ENCODE data around the gene PTGDS. TPM values are rescaled to one million over a fixed set of nuclear protein-coding genes. Genes with fewer than 3 reads are reported as not detected.

PTGDS gene
- total and polyA plus RNA-seq, 4 donors: 0.23 to 15.2 (median 6.4) TPM

GRCh38 chr9:136962163-136962562 lies 15.1 kb upstream of the PTGDS start (continued):
- TF ChIP-seq REST (IDR thresholded peaks at IDR 0.05) (no peak), YY1 (IDR thresholded peaks at IDR 0.05) (no peak), RXRA (IDR thresholded peaks at IDR 0.05) (no peak)
- TF ChIP-seq, protein P1, sequence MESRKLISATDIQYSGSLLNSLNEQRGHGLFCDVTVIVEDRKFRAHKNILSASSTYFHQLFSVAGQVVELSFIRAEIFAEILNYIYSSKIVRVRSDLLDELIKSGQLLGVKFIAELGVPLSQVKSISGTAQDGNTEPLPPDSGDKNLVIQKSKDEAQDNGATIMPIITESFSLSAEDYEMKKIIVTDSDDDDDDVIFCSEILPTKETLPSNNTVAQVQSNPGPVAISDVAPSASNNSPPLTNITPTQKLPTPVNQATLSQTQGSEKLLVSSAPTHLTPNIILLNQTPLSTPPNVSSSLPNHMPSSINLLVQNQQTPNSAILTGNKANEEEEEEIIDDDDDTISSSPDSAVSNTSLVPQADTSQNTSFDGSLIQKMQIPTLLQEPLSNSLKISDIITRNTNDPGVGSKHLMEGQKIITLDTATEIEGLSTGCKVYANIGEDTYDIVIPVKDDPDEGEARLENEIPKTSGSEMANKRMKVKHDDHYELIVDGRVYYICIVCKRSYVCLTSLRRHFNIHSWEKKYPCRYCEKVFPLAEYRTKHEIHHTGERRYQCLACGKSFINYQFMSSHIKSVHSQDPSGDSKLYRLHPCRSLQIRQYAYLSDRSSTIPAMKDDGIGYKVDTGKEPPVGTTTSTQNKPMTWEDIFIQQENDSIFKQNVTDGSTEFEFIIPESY (IDR thresholded peaks at IDR 0.05): no peak

DNA sequence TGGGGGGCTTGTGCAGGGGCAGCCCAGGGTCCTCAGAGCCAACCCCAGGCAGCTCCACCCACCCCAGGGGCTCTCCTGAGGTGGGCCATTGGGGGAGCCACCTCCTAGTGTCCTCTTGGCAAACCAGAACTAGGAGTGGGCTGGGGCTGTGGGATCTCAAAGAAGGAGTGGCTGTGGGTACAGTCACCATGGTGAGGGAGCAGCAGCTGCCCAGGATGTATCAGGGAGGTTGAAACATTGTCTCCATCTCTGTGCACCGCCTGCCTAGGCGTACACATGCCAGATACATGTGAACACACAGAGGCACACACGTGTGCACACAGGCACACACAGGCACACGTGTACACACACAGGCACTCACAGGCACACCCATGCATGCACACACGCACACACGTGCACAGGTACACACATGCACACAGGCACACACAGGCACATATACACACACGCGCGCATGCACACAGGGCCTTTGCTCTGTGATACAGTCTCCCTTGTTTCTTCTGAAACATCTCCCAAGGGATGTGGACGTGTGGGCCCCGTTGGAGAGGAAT lies 14.5 kb upstream of the PTGDS start:
- 94% methylated on average over 11 of the region's 11 CpGs for WGBS
- TF ChIP-seq HNF4G (IDR thresholded peaks at IDR 0.05) (no peak), FOXA1 (IDR thresholded peaks at IDR 0.05) (no peak), SP1 (IDR thresholded peaks at IDR 0.05) (no peak), RAD21 (IDR thresholded peaks at IDR 0.05) (no peak), EGR1 (IDR thresholded peaks at IDR 0.05; ENCODE audit: low read depth in 2 of 2) (no peak)
- H3K9me3 ChIP-seq (ENCODE audit: control insufficient read depth in 4 of 4, low read length in 3 of 4): no peaks in the 10 kb centered on the region

GRCh38 chr9:136963341-136963740 lies 14.0 kb upstream of the PTGDS start:
- Histone ChIP-seq H3K27me3 (ENCODE audit: control insufficient read depth in 4 of 4, insufficient read depth in 4 of 4, low read length in 3 of 4) (no peaks in the 10 kb centered on the region), H3K4me1 (ENCODE audit: control insufficient read depth in 4 of 4, insufficient read depth in 4 of 4, low read length in 3 of 4) (peaks cover 0 to 2% (median 0%) of the 10 kb centered on the region in 4 donors), H3K9me3 (ENCODE audit: control insufficient read depth in 4 of 4, low read length in 3 of 4) (no peaks in the 10 kb centered on the region), H3K36me3 (ENCODE audit: control insufficient read depth in 4 of 4, insufficient read depth in 3 of 4, low read depth in 1 of 4, low read length in 3 of 4) (no peaks in the 10 kb centered on the region), H3K27ac (ENCODE audit: low read depth in 1 of 2, low read length in 2 of 2) (no peak overlapping the region), H3K4me3 (ENCODE audit: low read depth in 1 of 3, low read length in 3 of 3) (no peak overlapping the region), H3K9ac (ENCODE audit: low read depth in 1 of 2, low read length in 2 of 2) (no peak overlapping the region)
- DNase-seq (ENCODE audit: low spot score): no peak
- 91% methylated on average over 15 of the region's 15 CpGs for WGBS
- TF ChIP-seq HNF4A (conservative IDR thresholded peaks at IDR 0.05): no peak
- TF ChIP-seq JUND (IDR thresholded peaks at IDR 0.05): no peak
- TF ChIP-seq HNF4G (IDR thresholded peaks at IDR 0.05): no peak
- TF ChIP-seq NR2F2 (IDR thresholded peaks at IDR 0.05): no peak
- TF ChIP-seq SP1 (IDR thresholded peaks at IDR 0.05): no peak
- TF ChIP-seq RAD21 (IDR thresholded peaks at IDR 0.05): no peak
- TF ChIP-seq RXRA (IDR thresholded peaks at IDR 0.05): no peak
- TF ChIP-seq TAF1 (conservative IDR thresholded peaks at IDR 0.05): no peak
- TF ChIP-seq, protein P2, sequence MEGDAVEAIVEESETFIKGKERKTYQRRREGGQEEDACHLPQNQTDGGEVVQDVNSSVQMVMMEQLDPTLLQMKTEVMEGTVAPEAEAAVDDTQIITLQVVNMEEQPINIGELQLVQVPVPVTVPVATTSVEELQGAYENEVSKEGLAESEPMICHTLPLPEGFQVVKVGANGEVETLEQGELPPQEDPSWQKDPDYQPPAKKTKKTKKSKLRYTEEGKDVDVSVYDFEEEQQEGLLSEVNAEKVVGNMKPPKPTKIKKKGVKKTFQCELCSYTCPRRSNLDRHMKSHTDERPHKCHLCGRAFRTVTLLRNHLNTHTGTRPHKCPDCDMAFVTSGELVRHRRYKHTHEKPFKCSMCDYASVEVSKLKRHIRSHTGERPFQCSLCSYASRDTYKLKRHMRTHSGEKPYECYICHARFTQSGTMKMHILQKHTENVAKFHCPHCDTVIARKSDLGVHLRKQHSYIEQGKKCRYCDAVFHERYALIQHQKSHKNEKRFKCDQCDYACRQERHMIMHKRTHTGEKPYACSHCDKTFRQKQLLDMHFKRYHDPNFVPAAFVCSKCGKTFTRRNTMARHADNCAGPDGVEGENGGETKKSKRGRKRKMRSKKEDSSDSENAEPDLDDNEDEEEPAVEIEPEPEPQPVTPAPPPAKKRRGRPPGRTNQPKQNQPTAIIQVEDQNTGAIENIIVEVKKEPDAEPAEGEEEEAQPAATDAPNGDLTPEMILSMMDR (IDR thresholded peaks at IDR 0.05; ENCODE audit: low read depth, low read length, missing input control): no peak
- TF ChIP-seq REST (IDR thresholded peaks at IDR 0.05): no peak
- no peak for TF ChIP-seq FOXA2 (IDR thresholded peaks at IDR 0.05)
- no peak for TF ChIP-seq GABPA (IDR thresholded peaks at IDR 0.05 in 1 of 2, conservative IDR thresholded peaks at IDR 0.05 in 1 of 2)
- no peak for TF ChIP-seq MAX (IDR thresholded peaks at IDR 0.05)
- TF ChIP-seq, protein P3, sequence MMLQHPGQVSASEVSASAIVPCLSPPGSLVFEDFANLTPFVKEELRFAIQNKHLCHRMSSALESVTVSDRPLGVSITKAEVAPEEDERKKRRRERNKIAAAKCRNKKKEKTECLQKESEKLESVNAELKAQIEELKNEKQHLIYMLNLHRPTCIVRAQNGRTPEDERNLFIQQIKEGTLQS (IDR thresholded peaks at IDR 0.05): no peak
- TF ChIP-seq FOXA1 (IDR thresholded peaks at IDR 0.05): no peak
- no peak for TF ChIP-seq YY1 (IDR thresholded peaks at IDR 0.05)
- no peak for TF ChIP-seq EGR1 (IDR thresholded peaks at IDR 0.05; ENCODE audit: low read depth in 2 of 2)

More for the DNA sequence above, 14.5 kb upstream of the PTGDS start:
- no peak for DNase-seq (ENCODE audit: low spot score)
- Histone ChIP-seq H3K4me1 (ENCODE audit: control insufficient read depth in 4 of 4, insufficient read depth in 4 of 4, low read length in 3 of 4) (peaks cover 0 to 2% (median 0%) of the 10 kb centered on the region in 4 donors), H3K27ac (ENCODE audit: low read depth in 1 of 2, low read length in 2 of 2) (no peak overlapping the region), H3K9ac (ENCODE audit: low read depth in 1 of 2, low read length in 2 of 2) (no peak overlapping the region), H3K27me3 (ENCODE audit: control insufficient read depth in 4 of 4, insufficient read depth in 4 of 4, low read length in 3 of 4) (no peaks in the 10 kb centered on the region), H3K36me3 (ENCODE audit: control insufficient read depth in 4 of 4, insufficient read depth in 3 of 4, low read depth in 1 of 4, low read length in 3 of 4) (no peaks in the 10 kb centered on the region), H3K4me3 (ENCODE audit: low read depth in 1 of 3, low read length in 3 of 3) (no peak overlapping the region)
